A549 (cell line): ENCODE results near the gene FRMD3. TPM values are rescaled to one million over a fixed set of nuclear protein-coding genes. Genes with fewer than 3 reads are reported as not detected.

Source experiments
- ATAC-seq, 2 experiments: fragments of 200-7000 bp in 1 of 2; fragments of >200 bp in 1 of 2; cut with Nextera tagmentation in 1 of 2; cut with Tn5 transposase in 1 of 2; 3 replicates each; pipeline versions ENCODE4 v1.8.0 to v1.9.1; 2018 to 2020; ENCODE audit warnings: mild to moderate bottlenecking in 1 of 2, moderate library complexity in 1 of 2
- CTCF ChIA-PET: fragments of 300-600 bp; sonication (Branson Sonifier 250); formaldehyde crosslinking; extraction: SDS; loops from one replicate; lab custom pipeline; 2021; ENCODE audit warnings: antibody characterized with exemption, inconsistent platforms; lab: Yijun Ruan, JAX
- POLR2A ChIA-PET: fragments of 350-600 bp; formaldehyde crosslinking; extraction: SDS; loops from one replicate; lab custom pipeline; 2021; ENCODE audit warnings: antibody characterized with exemption, inconsistent platforms; lab: Yijun Ruan, JAX
- DNase-seq, 2 experiments: peaks; one replicate each; pipeline versions ENCODE4 v3.0.0 to v3.0.0-alpha.2; 2011 to 2016; ENCODE audit warnings: low read depth in 1 of 2, low spot score in 1 of 2
- FAIRE-seq: peaks from 2 replicates; lab custom pipeline; 2011; peaks lifted over from hg19 to GRCh38; lab: Jason Lieb, UNC
- H3K27ac ChIP-seq, 2 experiments: fragments of >200 bp; sonication (Bioruptor Twin); formaldehyde crosslinking; 3 replicates each; pipeline ENCODE4 v1.5.1; 2016 to 2017
- H3K4me1 ChIP-seq: fragments of >200 bp; sonication (Bioruptor Twin); formaldehyde crosslinking; 3 replicates; pipeline ENCODE4 v1.6.1; 2016
- H3K4me2 ChIP-seq: fragments of >200 bp; sonication (Bioruptor Twin); formaldehyde crosslinking; 3 replicates; pipeline ENCODE4 v1.6.1; 2016
- H3K4me3 ChIP-seq: fragments of >200 bp; sonication (Bioruptor Twin); formaldehyde crosslinking; 3 replicates; pipeline ENCODE4 v1.5.1; 2016
- H3K9me3 ChIP-seq: fragments of >200 bp; sonication (Bioruptor Twin); formaldehyde crosslinking; 3 replicates; pipeline ENCODE4 v1.6.1; 2016
- CBX2 ChIP-seq: fragments of 200-600 bp; sonication (generic); IDR thresholded peaks from 2 replicates; pipeline ENCODE4 v1.6.1; 2016; ENCODE audit warnings: low read depth, mild to moderate bottlenecking, borderline replicate concordance
- CBX8 ChIP-seq: fragments of 200-600 bp; sonication (generic); IDR thresholded peaks from 2 replicates; pipeline ENCODE4 v1.6.1; 2016
- CEBPB ChIP-seq, 2 experiments: fragments of >200 bp in 1 of 2; sonication (Bioruptor Twin) in 1 of 2; formaldehyde crosslinking in 1 of 2; IDR thresholded peaks; 2 replicates each; pipeline ENCODE4 v1.6.1; 2012 to 2016
- CHD2 ChIP-seq: fragments of 150-350 bp; IDR thresholded peaks from 2 replicates; pipeline ENCODE4 v1.6.1; 2014; ENCODE audit warnings: low read length; ENCODE audit not compliant: partially characterized antibody
- EP300 ChIP-seq, 2 experiments: fragments of >200 bp; sonication (Bioruptor Twin); formaldehyde crosslinking; IDR thresholded peaks; 2 replicates in 1 of 2; 3 replicates in 1 of 2; pipeline ENCODE4 v1.6.1; 2016 to 2017
- ESRRA ChIP-seq: fragments of 150-350 bp; IDR thresholded peaks from 2 replicates; pipeline ENCODE4 v1.6.1; 2014; ENCODE audit warnings: mild to moderate bottlenecking, low read length, borderline replicate concordance
- FOSB ChIP-seq: fragments of 250-450 bp; sonication (Bioruptor Pico); IDR thresholded peaks from 2 replicates; pipeline ENCODE4 v1.5.0; 2020; ENCODE audit warnings: mild to moderate bottlenecking, moderate library complexity
- FOSL2 ChIP-seq, 2 experiments: fragments of 450-650 bp in 1 of 2; fragments of >200 bp in 1 of 2; sonication (Bioruptor Twin) in 1 of 2; formaldehyde crosslinking; IDR thresholded peaks; 2 replicates each; pipeline versions ENCODE4 v1.5.0 to v1.6.1; 2016 to 2020; ENCODE audit warnings: mild to moderate bottlenecking in 1 of 2, moderate library complexity in 1 of 2
- FOXS1 ChIP-seq: fragments of 250-450 bp; sonication (Bioruptor Pico); IDR thresholded peaks from 2 replicates; pipeline ENCODE4 v1.5.0; 2020; ENCODE audit warnings: mild to moderate bottlenecking, moderate library complexity
- GATA3 ChIP-seq: IDR thresholded peaks from 2 replicates; pipeline ENCODE4 v1.6.1; 2012; ENCODE audit warnings: borderline replicate concordance
- HEYL ChIP-seq: fragments of 250-450 bp; sonication (Bioruptor Pico); IDR thresholded peaks from 2 replicates; pipeline ENCODE4 v1.8.0; 2021; ENCODE audit warnings: mild to moderate bottlenecking, moderate library complexity
- HOXA7 ChIP-seq: fragments of 250-450 bp; sonication (Bioruptor Pico); IDR thresholded peaks from 2 replicates; pipeline ENCODE4 v1.5.0; 2020; ENCODE audit warnings: mild to moderate bottlenecking, moderate library complexity
- HOXB13 ChIP-seq: fragments of 250-450 bp; sonication (Bioruptor Pico); IDR thresholded peaks from 2 replicates; pipeline ENCODE4 v1.5.0; 2020; ENCODE audit warnings: low read depth, mild to moderate bottlenecking, moderate library complexity
- HOXB5 ChIP-seq: fragments of 250-450 bp; sonication (Bioruptor Pico); IDR thresholded peaks from 2 replicates; pipeline ENCODE4 v1.5.0; 2020; ENCODE audit warnings: mild to moderate bottlenecking, moderate library complexity
- JUN ChIP-seq, 2 experiments: fragments of >200 bp; sonication (Bioruptor Twin); formaldehyde crosslinking; IDR thresholded peaks; 2 replicates in 1 of 2; 3 replicates in 1 of 2; pipeline ENCODE4 v1.6.1; 2016 to 2017
- JUNB ChIP-seq: fragments of >200 bp; sonication (Bioruptor Twin); formaldehyde crosslinking; IDR thresholded peaks from 2 replicates; pipeline ENCODE4 v1.6.1; 2016
- KDM5A ChIP-seq: fragments of 200-600 bp; sonication (generic); IDR thresholded peaks from 2 replicates; pipeline ENCODE4 v1.6.1; 2016; ENCODE audit warnings: antibody characterized with exemption, mild to moderate bottlenecking
- MAZ ChIP-seq: fragments of 150-350 bp; IDR thresholded peaks from 2 replicates; pipeline ENCODE4 v1.6.1; 2014; ENCODE audit warnings: antibody characterized with exemption, low read depth, low read length, borderline replicate concordance
- NR3C1 ChIP-seq: fragments of >200 bp; sonication (Bioruptor Twin); formaldehyde crosslinking; IDR thresholded peaks from 3 replicates; pipeline ENCODE4 v1.6.1; 2017
- PHF8 ChIP-seq: fragments of 200-600 bp; sonication (generic); IDR thresholded peaks from 2 replicates; pipeline ENCODE4 v1.6.1; 2016; ENCODE audit warnings: low read depth, mild to moderate bottlenecking, antibody characterized with exemption, moderate library complexity, borderline replicate concordance
- POLR2A ChIP-seq: IDR thresholded peaks from 2 replicates; pipeline ENCODE4 v1.6.1; 2012; ENCODE audit warnings: mild to moderate bottlenecking, low read length
- RFX5 ChIP-seq: fragments of 450-650 bp; IDR thresholded peaks from 2 replicates; pipeline ENCODE4 v1.7.1; 2014; ENCODE audit warnings: antibody characterized with exemption, mild to moderate bottlenecking, moderate library complexity
- TP53 ChIP-seq: fragments of 250-450 bp; sonication (Bioruptor Pico); IDR thresholded peaks from 2 replicates; pipeline ENCODE4 v1.5.0; 2021; ENCODE audit warnings: mild to moderate bottlenecking, moderate library complexity
- ZNF302 ChIP-seq: fragments of 250-450 bp; sonication (Bioruptor Pico); IDR thresholded peaks from 2 replicates; pipeline ENCODE4 v1.9.0; 2021; ENCODE audit warnings: inconsistent platforms, mild to moderate bottlenecking, moderate library complexity
- ZSCAN20 ChIP-seq: fragments of 250-450 bp; sonication (Bioruptor Pico); IDR thresholded peaks from 2 replicates; pipeline ENCODE4 v1.8.0; 2022; ENCODE audit warnings: mild to moderate bottlenecking, moderate library complexity
- WGBS: methylation state at CpG from one replicate; pipeline ENCODE4 v1.1.6; 2017; ENCODE audit errors: missing lambda C conversion rate; 5-methylcytosine and 5-hydroxymethylcytosine counted together
- polyA plus RNA-seq, 4 experiments: library from polyadenylated mRNA; depleted of rRNA in 3 of 4; stranded (reverse); fragments of >200 nt; fragmentation: RNase III in 1 of 4; extraction: RNeasy Plus Mini Kit Qiagen cat#74134 plus additional on column Dnase treatment in 1 of 4; gene quantifications; 2 replicates in 3 of 4; 3 replicates in 1 of 4; pipeline ENCODE4 v1.2.3, GENCODE V29; 2011 to 2017
- TF ChIP-seq, protein P1 (sequence below): fragments of 200-600 bp; sonication (generic); IDR thresholded peaks from 2 replicates; pipeline ENCODE4 v1.6.1; 2016; ENCODE audit warnings: antibody characterized with exemption, mild to moderate bottlenecking, moderate library complexity
- TF ChIP-seq, protein P2 (sequence below): fragments of 250-450 bp; sonication (Bioruptor Pico); IDR thresholded peaks from 2 replicates; pipeline ENCODE4 v1.5.0; 2020; ENCODE audit warnings: low read depth, mild to moderate bottlenecking, moderate library complexity
- TF ChIP-seq, protein P3 (sequence below): fragments of >200 bp; sonication (Bioruptor Twin); formaldehyde crosslinking; IDR thresholded peaks from 2 replicates; pipeline ENCODE4 v1.6.1; 2016
- TF ChIP-seq, protein P4 (sequence below): fragments of >200 bp; sonication (Bioruptor Twin); formaldehyde crosslinking; IDR thresholded peaks from 3 replicates; pipeline ENCODE4 v1.6.1; 2016
- TF ChIP-seq, protein P5 (sequence below): fragments of 150-350 bp; IDR thresholded peaks from 2 replicates; pipeline ENCODE4 v1.6.1; 2014; ENCODE audit warnings: low read depth, mild to moderate bottlenecking, low read length

Gene FRMD3
- polyA plus RNA-seq, 2 of the 4 experiments (the other 2 are of a cell fraction): 1.7 to 3.3 TPM

DNA sequence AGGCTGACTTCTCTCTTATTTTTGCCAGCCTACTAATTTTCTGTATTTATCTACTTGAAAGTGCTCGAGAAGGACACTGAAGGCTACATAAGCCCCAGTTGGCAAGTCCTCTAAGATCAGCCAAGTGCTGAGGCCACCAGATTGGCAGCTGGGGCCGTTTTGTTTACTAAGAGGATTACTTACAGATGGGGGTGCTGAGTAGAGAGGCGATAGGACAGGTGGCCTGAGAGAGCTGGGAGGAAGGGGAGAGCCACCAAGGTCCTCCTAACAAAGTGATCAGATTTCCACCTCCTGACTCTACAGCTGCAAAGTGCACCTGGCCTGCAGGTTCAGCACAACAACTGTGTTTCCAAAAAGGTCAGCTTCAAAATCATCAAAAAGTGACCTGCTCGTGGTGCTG, 32.9 kb downstream of the FRMD3 start:
- 53% methylated on average over 4 of the region's 4 CpGs for WGBS
- no peak overlapping the region for H3K4me2 ChIP-seq
- POLR2A ChIA-PET: no interaction called here
- H3K4me1 ChIP-seq: peaks cover 19% of the 10 kb centered on the region
- CTCF ChIA-PET: interaction anchor here (0.9 kb wide), 1 partner anchor 10 kb away, joined by 3 read pairs; no protein-coding TSS in a partner anchor
- no peak overlapping the region for H3K27ac ChIP-seq
- no peak for DNase-seq
- ATAC-seq: no peak
- no peak for FAIRE-seq
- H3K4me3 ChIP-seq: no peak overlapping the region
- no peak for TF ChIP-seq MAZ
- TF ChIP-seq PHF8: no peak
- no peak for TF ChIP-seq FOSB
- TF ChIP-seq CEBPB (IDR thresholded peaks at IDR 0.05): no peak
- TF ChIP-seq, all 56 proteins: peak for 0
- no peaks in the 10 kb centered on the region for H3K9me3 ChIP-seq

DNA sequence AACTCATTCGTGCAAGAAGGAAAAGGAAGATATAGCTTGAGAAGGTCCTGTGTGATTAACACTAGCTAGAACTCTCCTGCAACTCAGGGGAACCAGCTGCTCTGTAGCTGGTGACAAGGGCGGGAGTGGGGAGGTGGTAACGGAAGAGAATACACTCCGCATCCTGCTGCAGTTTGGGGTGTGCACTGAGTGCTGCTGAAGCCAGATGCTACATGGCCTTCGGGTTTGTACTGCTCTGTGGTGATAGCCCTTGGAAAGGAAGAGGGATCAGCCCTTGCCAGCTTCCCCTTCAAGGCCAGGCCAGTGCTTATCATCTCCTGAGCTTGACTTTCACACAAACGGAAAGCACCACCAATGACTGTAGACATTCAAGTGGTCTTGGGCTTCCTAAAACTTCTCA, 34.3 kb downstream of the FRMD3 start:
- ChIA-PET POLR2A (no interaction called here), CTCF (no interaction called here)
- TF ChIP-seq FOSL2 (IDR thresholded peaks at IDR 0.05) (no peak), FOSL2 (CRISPR knock-in tag; IDR thresholded peaks at IDR 0.05) (no peak), ZSCAN20 (CRISPR knock-in tag) (no peak), TP53 (CRISPR knock-in tag) (no peak), JUN (IDR thresholded peaks at IDR 0.05) (no peak), FOXS1 (no peak), HOXB5 (CRISPR knock-in tag) (no peak), RFX5 (no peak), JUNB (no peak), FOSB (no peak), NR3C1 (no peak), HOXB13 (no peak), CEBPB (IDR thresholded peaks at IDR 0.05) (no peak), CHD2 (no peak), CBX8 (no peak), EP300 (IDR thresholded peaks at IDR 0.05) (no peak)
- TF ChIP-seq, protein P1, sequence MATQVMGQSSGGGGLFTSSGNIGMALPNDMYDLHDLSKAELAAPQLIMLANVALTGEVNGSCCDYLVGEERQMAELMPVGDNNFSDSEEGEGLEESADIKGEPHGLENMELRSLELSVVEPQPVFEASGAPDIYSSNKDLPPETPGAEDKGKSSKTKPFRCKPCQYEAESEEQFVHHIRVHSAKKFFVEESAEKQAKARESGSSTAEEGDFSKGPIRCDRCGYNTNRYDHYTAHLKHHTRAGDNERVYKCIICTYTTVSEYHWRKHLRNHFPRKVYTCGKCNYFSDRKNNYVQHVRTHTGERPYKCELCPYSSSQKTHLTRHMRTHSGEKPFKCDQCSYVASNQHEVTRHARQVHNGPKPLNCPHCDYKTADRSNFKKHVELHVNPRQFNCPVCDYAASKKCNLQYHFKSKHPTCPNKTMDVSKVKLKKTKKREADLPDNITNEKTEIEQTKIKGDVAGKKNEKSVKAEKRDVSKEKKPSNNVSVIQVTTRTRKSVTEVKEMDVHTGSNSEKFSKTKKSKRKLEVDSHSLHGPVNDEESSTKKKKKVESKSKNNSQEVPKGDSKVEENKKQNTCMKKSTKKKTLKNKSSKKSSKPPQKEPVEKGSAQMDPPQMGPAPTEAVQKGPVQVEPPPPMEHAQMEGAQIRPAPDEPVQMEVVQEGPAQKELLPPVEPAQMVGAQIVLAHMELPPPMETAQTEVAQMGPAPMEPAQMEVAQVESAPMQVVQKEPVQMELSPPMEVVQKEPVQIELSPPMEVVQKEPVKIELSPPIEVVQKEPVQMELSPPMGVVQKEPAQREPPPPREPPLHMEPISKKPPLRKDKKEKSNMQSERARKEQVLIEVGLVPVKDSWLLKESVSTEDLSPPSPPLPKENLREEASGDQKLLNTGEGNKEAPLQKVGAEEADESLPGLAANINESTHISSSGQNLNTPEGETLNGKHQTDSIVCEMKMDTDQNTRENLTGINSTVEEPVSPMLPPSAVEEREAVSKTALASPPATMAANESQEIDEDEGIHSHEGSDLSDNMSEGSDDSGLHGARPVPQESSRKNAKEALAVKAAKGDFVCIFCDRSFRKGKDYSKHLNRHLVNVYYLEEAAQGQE: no peak
- TF ChIP-seq, protein P2, sequence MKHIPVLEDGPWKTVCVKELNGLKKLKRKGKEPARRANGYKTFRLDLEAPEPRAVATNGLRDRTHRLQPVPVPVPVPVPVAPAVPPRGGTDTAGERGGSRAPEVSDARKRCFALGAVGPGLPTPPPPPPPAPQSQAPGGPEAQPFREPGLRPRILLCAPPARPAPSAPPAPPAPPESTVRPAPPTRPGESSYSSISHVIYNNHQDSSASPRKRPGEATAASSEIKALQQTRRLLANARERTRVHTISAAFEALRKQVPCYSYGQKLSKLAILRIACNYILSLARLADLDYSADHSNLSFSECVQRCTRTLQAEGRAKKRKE (CRISPR knock-in tag): no peak
- TF ChIP-seq, protein P3, sequence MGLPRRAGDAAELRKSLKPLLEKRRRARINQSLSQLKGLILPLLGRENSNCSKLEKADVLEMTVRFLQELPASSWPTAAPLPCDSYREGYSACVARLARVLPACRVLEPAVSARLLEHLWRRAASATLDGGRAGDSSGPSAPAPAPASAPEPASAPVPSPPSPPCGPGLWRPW: no peak
- 48% methylated on average over 6 of the region's 6 CpGs for WGBS
- no peak overlapping the region for H3K4me2 ChIP-seq
- H3K4me1 ChIP-seq: peaks cover 23% of the 10 kb centered on the region
- FAIRE-seq (no peak), DNase-seq (no peak), ATAC-seq (no peak)
- H3K27ac ChIP-seq: no peak overlapping the region
- H3K4me3 ChIP-seq: no peak overlapping the region
- no peaks in the 10 kb centered on the region for H3K9me3 ChIP-seq

DNA sequence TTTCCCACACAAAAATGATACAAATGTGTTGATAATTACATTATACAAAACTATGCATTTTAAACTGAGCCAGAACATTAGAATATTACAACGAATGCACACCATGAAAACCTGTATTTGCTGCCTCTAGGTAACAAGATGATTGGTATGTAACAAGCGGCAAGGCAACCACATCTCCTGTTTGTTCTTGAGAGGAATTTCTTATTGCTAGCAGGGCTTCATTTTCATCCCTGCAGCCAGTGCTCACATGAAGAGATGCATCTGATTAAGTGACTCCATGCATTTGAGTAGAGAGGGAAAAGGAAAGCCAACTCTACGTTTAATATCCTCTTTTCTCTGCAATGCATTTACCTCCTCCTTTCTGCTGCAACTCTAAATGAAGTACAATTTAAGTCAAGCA, 36.6 kb downstream of the FRMD3 start:
- H3K4me3 ChIP-seq: no peak overlapping the region
- DNase-seq: no peak
- peak overlapping the region; percentile 39; the same call in 2 of the 3 replicates for H3K4me2 ChIP-seq
- WGBS: 45% methylated on average over 3 of the region's 3 CpGs
- FAIRE-seq: no peak
- no peak for ATAC-seq
- CTCF ChIA-PET: no interaction called here
- POLR2A ChIA-PET: no interaction called here
- no peaks in the 10 kb centered on the region for H3K9me3 ChIP-seq
- peaks cover 23% of the 10 kb centered on the region for H3K4me1 ChIP-seq
- H3K27ac ChIP-seq: no peak overlapping the region
- TF ChIP-seq ESRRA (no peak), JUNB (no peak), POLR2A (no peak), FOXS1 (no peak), GATA3 (no peak), HOXA7 (CRISPR knock-in tag) (no peak), CHD2 (no peak), CEBPB (IDR thresholded peaks at IDR 0.05) (no peak), TP53 (CRISPR knock-in tag) (no peak), KDM5A (no peak), NR3C1 (no peak), CBX2 (no peak), HEYL (CRISPR knock-in tag) (no peak), ZNF302 (CRISPR knock-in tag) (no peak)
- TF ChIP-seq, protein P4, sequence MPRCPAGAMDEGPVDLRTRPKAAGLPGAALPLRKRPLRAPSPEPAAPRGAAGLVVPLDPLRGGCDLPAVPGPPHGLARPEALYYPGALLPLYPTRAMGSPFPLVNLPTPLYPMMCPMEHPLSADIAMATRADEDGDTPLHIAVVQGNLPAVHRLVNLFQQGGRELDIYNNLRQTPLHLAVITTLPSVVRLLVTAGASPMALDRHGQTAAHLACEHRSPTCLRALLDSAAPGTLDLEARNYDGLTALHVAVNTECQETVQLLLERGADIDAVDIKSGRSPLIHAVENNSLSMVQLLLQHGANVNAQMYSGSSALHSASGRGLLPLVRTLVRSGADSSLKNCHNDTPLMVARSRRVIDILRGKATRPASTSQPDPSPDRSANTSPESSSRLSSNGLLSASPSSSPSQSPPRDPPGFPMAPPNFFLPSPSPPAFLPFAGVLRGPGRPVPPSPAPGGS: no peak
- TF ChIP-seq, protein P5, sequence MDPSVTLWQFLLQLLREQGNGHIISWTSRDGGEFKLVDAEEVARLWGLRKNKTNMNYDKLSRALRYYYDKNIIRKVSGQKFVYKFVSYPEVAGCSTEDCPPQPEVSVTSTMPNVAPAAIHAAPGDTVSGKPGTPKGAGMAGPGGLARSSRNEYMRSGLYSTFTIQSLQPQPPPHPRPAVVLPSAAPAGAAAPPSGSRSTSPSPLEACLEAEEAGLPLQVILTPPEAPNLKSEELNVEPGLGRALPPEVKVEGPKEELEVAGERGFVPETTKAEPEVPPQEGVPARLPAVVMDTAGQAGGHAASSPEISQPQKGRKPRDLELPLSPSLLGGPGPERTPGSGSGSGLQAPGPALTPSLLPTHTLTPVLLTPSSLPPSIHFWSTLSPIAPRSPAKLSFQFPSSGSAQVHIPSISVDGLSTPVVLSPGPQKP: no peak
